Neural progenitor cell (in vitro differentiated cells): ENCODE data around the gene SLC38A10. TPM values are rescaled to one million over a fixed set of nuclear protein-coding genes. Genes with fewer than 3 reads are reported as not detected.

Experiments
- DNase-seq: peaks from one replicate; pipeline ENCODE4 v3.0.0-alpha.2; 2016; ENCODE audit warnings: low spot score
- H2AFZ ChIP-seq: fragments of 200-600 bp; sonication (generic); replicated peaks from 2 replicates; pipeline ENCODE4 v1.6.1; 2016; ENCODE audit warnings: antibody characterized with exemption
- H3F3A ChIP-seq: fragments of 200-600 bp; sonication (generic); 2 replicates; pipeline ENCODE4 v1.6.1; 2016; ENCODE audit warnings: antibody characterized with exemption, low read depth
- H3K27ac ChIP-seq: fragments of 200-600 bp; sonication (generic); 2 replicates; pipeline ENCODE4 v1.5.1; 2016; ENCODE audit warnings: mild to moderate bottlenecking
- H3K27me3 ChIP-seq: fragments of 200-600 bp; sonication (generic); 2 replicates; pipeline ENCODE4 v1.6.1; 2016; ENCODE audit warnings: mild to moderate bottlenecking, moderate library complexity
- H3K36me3 ChIP-seq: fragments of 200-600 bp; sonication (generic); 2 replicates; pipeline ENCODE4 v1.5.1; 2016
- H3K4me1 ChIP-seq: fragments of 200-600 bp; sonication (generic); 2 replicates; pipeline ENCODE4 v1.6.1; 2016; ENCODE audit warnings: mixed run types
- H3K4me2 ChIP-seq: fragments of 200-600 bp; sonication (generic); 2 replicates; pipeline ENCODE4 v1.6.1; 2016
- H3K4me3 ChIP-seq: fragments of 200-600 bp; sonication (generic); 2 replicates; pipeline ENCODE4 v1.5.1; 2016
- H3K79me2 ChIP-seq: fragments of 200-600 bp; sonication (generic); 2 replicates; pipeline ENCODE4 v1.6.1; 2016; ENCODE audit warnings: low read depth
- H3K9ac ChIP-seq: fragments of 200-600 bp; sonication (generic); 2 replicates; pipeline ENCODE4 v1.6.1; 2016
- H3K9me3 ChIP-seq: fragments of 200-600 bp; sonication (generic); 2 replicates; pipeline ENCODE4 v1.5.1; 2016; ENCODE audit warnings: low read depth
- H4K20me1 ChIP-seq: fragments of 200-600 bp; sonication (generic); 2 replicates; pipeline ENCODE4 v1.6.1; 2016; ENCODE audit warnings: low read depth
- H3K27ac Mint-ChIP-seq: 3 replicates; pipeline ENCODE4 v1.8.0; 2021; ENCODE audit warnings: mixed read lengths
- H3K27me3 Mint-ChIP-seq: 2 replicates; pipeline ENCODE4 v1.8.0; 2022; ENCODE audit warnings: low read depth, mild to moderate bottlenecking, inconsistent platforms, moderate library complexity, mixed read lengths; ENCODE audit not compliant: insufficient read depth
- H3K36me3 Mint-ChIP-seq: 3 replicates; pipeline ENCODE4 v1.8.0; 2021; ENCODE audit warnings: mixed read lengths
- H3K4me1 Mint-ChIP-seq: 3 replicates; pipeline ENCODE4 v1.8.0; 2021; ENCODE audit warnings: mixed read lengths
- H3K4me3 Mint-ChIP-seq: 3 replicates; pipeline ENCODE4 v1.8.0; 2021; ENCODE audit warnings: mild to moderate bottlenecking, moderate library complexity, mixed read lengths
- H3K9me3 Mint-ChIP-seq: 3 replicates; pipeline ENCODE4 v1.8.0; 2020; ENCODE audit warnings: mixed read lengths
- CTCF ChIP-seq: fragments of 200-600 bp; sonication (generic); IDR thresholded peaks from 2 replicates; pipeline ENCODE4 v1.5.1; 2017; ENCODE audit warnings: antibody characterized with exemption, mild to moderate bottlenecking
- EZH2 ChIP-seq: fragments of 200-600 bp; sonication (generic); IDR thresholded peaks from 2 replicates; pipeline ENCODE4 v1.6.1; 2017; ENCODE audit warnings: antibody characterized with exemption, mild to moderate bottlenecking, moderate library complexity
- EZH2phosphoT487 ChIP-seq: fragments of 200-600 bp; sonication (generic); IDR thresholded peaks from 2 replicates; pipeline ENCODE4 v1.6.1; 2017; ENCODE audit warnings: antibody characterized with exemption
- total RNA-seq: library from RNA; depleted of rRNA; stranded (reverse); fragments of >200 nt; gene quantifications from 2 replicates; pipeline ENCODE4 v1.2.3, GENCODE V29; 2015; ENCODE audit warnings: low replicate concordance

The SLC38A10 gene
- total RNA-seq, 1 donor from 2014 or later, result 8.3 TPM

DNA sequence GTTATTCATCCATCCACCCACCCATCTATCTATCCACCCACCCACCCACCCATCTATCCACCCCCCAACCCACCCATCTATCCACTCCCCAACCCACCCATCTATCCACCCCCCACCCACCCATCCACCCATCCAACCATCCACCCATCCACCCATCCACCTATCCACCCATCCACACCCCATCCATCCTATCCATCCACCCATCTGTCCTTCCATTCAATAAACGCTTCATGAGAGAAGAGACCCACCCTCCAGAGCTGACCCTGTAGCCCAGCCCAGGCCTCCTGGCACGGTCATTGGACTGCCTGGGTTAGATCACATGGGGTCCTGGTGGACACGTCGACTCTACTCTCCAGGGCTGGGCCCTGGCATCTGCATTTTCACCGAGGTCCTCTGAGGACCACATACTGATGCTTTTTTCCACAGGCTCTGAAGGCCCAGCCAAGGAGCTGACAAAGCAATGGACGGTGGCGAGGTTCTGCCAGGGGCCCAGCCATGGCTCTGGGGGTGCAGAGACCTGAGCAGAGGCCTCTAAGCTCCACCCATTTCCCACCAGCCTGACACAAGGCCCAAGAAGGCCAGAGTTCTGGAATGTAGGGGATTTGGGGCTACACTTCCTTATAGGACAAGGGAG lies 41.3 kb upstream of the SLC38A10 start:
- no peak overlapping the region for H3K27ac ChIP-seq
- no peak overlapping the region for H3K9ac ChIP-seq
- peaks cover 31% of the 10 kb centered on the region for H3K4me1 ChIP-seq
- H3K9me3 ChIP-seq, result no peaks in the 10 kb centered on the region
- DNase-seq, result no peak
- peaks cover 25% of the 10 kb centered on the region for H3K79me2 ChIP-seq
- H3F3A ChIP-seq, result peaks cover 28% of the 10 kb centered on the region
- H4K20me1 ChIP-seq, result peaks cover 51% of the 10 kb centered on the region
- no peaks in the 10 kb centered on the region for H3K36me3 ChIP-seq
- Mint-ChIP-seq H3K36me3 (no peaks in the 10 kb centered on the region), H3K27me3 (peaks cover 3% of the 10 kb centered on the region), H3K4me3 (no peak overlapping the region), H3K4me1 (peaks cover 46% of the 10 kb centered on the region), H3K9me3 (no peaks in the 10 kb centered on the region), H3K27ac (no peak overlapping the region)
- H3K4me3 ChIP-seq, result no peak overlapping the region
- peaks cover 14% of the 10 kb centered on the region for H3K27me3 ChIP-seq
- H2AFZ ChIP-seq, result no peak overlapping the region
- no peak overlapping the region for H3K4me2 ChIP-seq
- TF ChIP-seq EZH2 (no peak), CTCF (no peak), EZH2phosphoT487 (no peak)

DNA sequence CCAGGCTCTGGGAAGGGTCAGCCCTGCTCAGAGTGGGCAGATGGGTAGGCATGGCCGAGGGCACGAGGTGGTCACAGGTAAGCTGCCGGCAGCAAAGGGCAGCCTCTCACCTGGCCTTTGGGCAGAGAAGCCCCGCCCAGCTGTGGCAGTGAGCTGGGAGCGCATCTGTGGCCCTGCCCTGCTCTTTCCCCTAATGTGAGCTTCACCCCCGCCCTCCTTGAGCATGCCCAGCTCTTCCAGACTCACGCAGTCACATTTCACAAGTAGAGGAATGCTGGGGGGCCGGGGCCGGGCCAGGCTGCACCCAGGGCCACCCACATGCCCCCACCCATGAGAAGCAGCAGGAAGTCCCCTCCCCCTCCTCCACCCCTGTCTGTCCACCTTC lies 40.7 kb upstream of the SLC38A10 start:
- Histone ChIP-seq H3F3A (peaks cover 30% of the 10 kb centered on the region), H3K4me1 (peaks cover 31% of the 10 kb centered on the region), H3K36me3 (no peaks in the 10 kb centered on the region), H2AFZ (no peak overlapping the region), H3K27ac (no peak overlapping the region), H3K9me3 (no peaks in the 10 kb centered on the region), H3K79me2 (peaks cover 18% of the 10 kb centered on the region), H3K4me3 (no peak overlapping the region), H3K27me3 (peaks cover 8% of the 10 kb centered on the region), H4K20me1 (peaks cover 44% of the 10 kb centered on the region), H3K9ac (no peak overlapping the region), H3K4me2 (no peak overlapping the region)
- H3K27me3 Mint-ChIP-seq, result peaks cover 3% of the 10 kb centered on the region
- no peaks in the 10 kb centered on the region for H3K9me3 Mint-ChIP-seq
- TF ChIP-seq EZH2, result no peak
- no peak for TF ChIP-seq EZH2phosphoT487
- no peak for TF ChIP-seq CTCF
- DNase-seq, result no peak
- H3K36me3 Mint-ChIP-seq, result no peaks in the 10 kb centered on the region
- H3K4me3 Mint-ChIP-seq, result peak overlapping the region; percentile 75
- no peak overlapping the region for H3K27ac Mint-ChIP-seq
- H3K4me1 Mint-ChIP-seq, result peaks cover 46% of the 10 kb centered on the region

GRCh38 chr17:81334987-81335772 lies 40.1 kb upstream of the SLC38A10 start:
- H3K27me3 Mint-ChIP-seq, result peaks cover 3% of the 10 kb centered on the region

More at GRCh38 chr17:81334987-81335772, 40.1 kb upstream of the SLC38A10 start:
- Histone ChIP-seq H3K4me2 (no peak overlapping the region), H3K4me3 (no peak overlapping the region), H4K20me1 (peaks cover 38% of the 10 kb centered on the region), H3K4me1 (peaks cover 31% of the 10 kb centered on the region), H3K9ac (no peak overlapping the region), H3K27me3 (peaks cover 2% of the 10 kb centered on the region), H3K79me2 (peaks cover 12% of the 10 kb centered on the region), H3K9me3 (no peaks in the 10 kb centered on the region), H3F3A (peaks cover 28% of the 10 kb centered on the region), H3K36me3 (no peaks in the 10 kb centered on the region), H3K27ac (no peak overlapping the region), H2AFZ (no peak overlapping the region)
- Mint-ChIP-seq H3K4me1 (peaks cover 45% of the 10 kb centered on the region), H3K36me3 (no peaks in the 10 kb centered on the region), H3K4me3 (peak overlapping the region; percentile 75), H3K27ac (no peak overlapping the region), H3K9me3 (no peaks in the 10 kb centered on the region)
- TF ChIP-seq CTCF, result no peak
- no peak for DNase-seq
